Measurements from ENCODE around the gene MLLT10. TPM values are rescaled to one million over a fixed set of nuclear protein-coding genes. Genes with fewer than 3 reads are reported as not detected.

MLLT10 gene
- total and polyA plus RNA-seq, 2 of the 8 experiments (the other 6 are each of a cell fraction or from before 2014, with no cell fraction given), result 53.1 to 62.1 TPM

GRCh38 chr10:21517134-21518031 is 16.6 kb upstream of the MLLT10 start:
- Histone ChIP-seq H3K9ac (replicated peaks in 1 of 4; ENCODE audit: extremely low read depth in 1 of 4, low read depth in 3 of 4, low read length in 3 of 4) (peak overlapping the region; percentile 62 to 84 (median 70)), H4K8ac (ENCODE audit: extremely low read depth, insufficient read depth, low read length) (peak overlapping the region; percentile 81), H3K79me1 (ENCODE audit: low read depth, low read length) (no peaks in the 10 kb centered on the region), H2AK5ac (ENCODE audit: low read depth, low read length) (no peak overlapping the region; the same call in 1 of the 2 replicates), H3K23ac (ENCODE audit: insufficient read length) (no peak overlapping the region), H2BK5ac (ENCODE audit: low read depth, low read length) (peak overlapping the region; percentile 12; the same call in 1 of the 2 replicates), H2BK12ac (ENCODE audit: low read depth, low read length) (peak overlapping the region; percentile 75), H3K23me2 (ENCODE audit: low read depth, low read length) (peaks cover 28% of the 10 kb centered on the region), H2BK120ac (replicated peaks; ENCODE audit: low read depth, low read length) (peak overlapping the region; percentile 91), H3K27me3 (replicated peaks in 1 of 4; ENCODE audit: control insufficient read depth in 3 of 4, extremely low read depth in 1 of 4, insufficient read depth in 3 of 4, low read length in 3 of 4) (peaks cover 0 to 3% (median 0%) of the 10 kb centered on the region in 4 experiments; a peak in 2 of 7 replicates), H3K4me2 (ENCODE audit: insufficient read depth in 1 of 2, low read depth in 2 of 2, low read length in 2 of 2) (peak overlapping the region; percentile 96 to 100), H3K4ac (replicated peaks; ENCODE audit: insufficient read length, low read depth, low read length) (peak overlapping the region; percentile 24), H2BK20ac (ENCODE audit: low read length) (0 out of 2 replicates have a peak overlapping the region, but pooled peaks have one; percentile 74), H3K14ac (ENCODE audit: insufficient read length) (no peak overlapping the region), H2AFZ (ENCODE audit: low read length) (no peak overlapping the region), H4K91ac (replicated peaks; ENCODE audit: insufficient read length, low read length) (peak overlapping the region; percentile 45), H4K20me1 (replicated peaks in 1 of 2; ENCODE audit: control insufficient read depth in 1 of 2, insufficient read depth in 2 of 2, low read length in 2 of 2) (peaks cover 0 to 2% of the 10 kb centered on the region in 2 experiments), H3K4me3 (ENCODE audit: extremely low read depth in 1 of 4, insufficient read depth in 2 of 4, low read depth in 3 of 4, low read length in 4 of 4) (peak overlapping the region; percentile 66 to 90 (median 83)), H3K9me3 (ENCODE audit: insufficient read depth in 2 of 2, low read depth in 1 of 2, low read length in 1 of 2) (no peaks in the 10 kb centered on the region), H3K36me3 (ENCODE audit: control insufficient read depth in 2 of 4, insufficient read depth in 4 of 4, low read length in 3 of 4) (no peaks in the 10 kb centered on the region), H3K56ac (replicated peaks; ENCODE audit: insufficient read length, low read depth, low read length) (no peak overlapping the region), H3K79me2 (ENCODE audit: control insufficient read depth in 1 of 2, insufficient read depth in 2 of 2, low read length in 2 of 2) (peaks cover 0 to 48% of the 10 kb centered on the region in 2 experiments; a peak in 3 of 4 replicates), H3K4me1 (replicated peaks in 1 of 4; ENCODE audit: control insufficient read depth in 3 of 4, insufficient read depth in 4 of 4, low read length in 3 of 4) (peaks cover 7 to 35% (median 21%) of the 10 kb centered on the region in 4 experiments), H2BK15ac (ENCODE audit: low read length) (0 out of 2 replicates have a peak overlapping the region, but pooled peaks have one; percentile 8), H4K5ac (ENCODE audit: insufficient read length, low read depth, low read length) (peak overlapping the region; percentile 31), H3K27ac (ENCODE audit: low read depth, low read length) (no peak overlapping the region), H3K18ac (ENCODE audit: extremely low read depth, low read length) (peak overlapping the region; percentile 60)
- ChIA-PET CTCF (ENCODE audit: partially characterized antibody) (interaction anchor here (1.2 to 4.2 kb wide), 7 partner anchors 9 to 111 kb away, joined by 3 to 24 read pairs (median 6); no protein-coding TSS in a partner anchor), POLR2A (ENCODE audit: partially characterized antibody) (interaction anchor here (0.6 to 17.3 kb wide), 7 partner anchors 5 to 172 kb away, joined by 3 to 352 read pairs (median 13); partner anchors contain the start of gene SKIDA1)
- 2% methylated on average over 47 of the region's 73 CpGs; no CpG with 5 or more reads in 1 of the 2 experiments for WGBS, 2 experiments (ENCODE audit: extremely low coverage in 1 of 2, insufficient coverage in 1 of 2, insufficient read length in 1 of 2, insufficient replicate concordance in 2 of 2, low coverage in 1 of 2, low lambda C conversion rate in 2 of 2, missing lambda C conversion rate in 1 of 2)
- DNase-seq (ENCODE audit: low read depth in 1 of 2, low spot score in 2 of 2) (peak in 1 of 2 experiments; percentile 80), FAIRE-seq (no peak)
- peak; percentile 47; the same call in 1 of the 2 replicates for TF ChIP-seq PHF8 (conservative IDR thresholded peaks at IDR 0.05; ENCODE audit: low read depth, low read length)
- TF ChIP-seq KDM4A (IDR thresholded peaks at IDR 0.05; ENCODE audit: low read depth, low read length, severe bottlenecking), result peak; percentile 51
- peak in 1 of 2 experiments; percentile 15; a peak in 1 of 4 replicates for TF ChIP-seq RAD21 (IDR thresholded peaks at IDR 0.05 in 1 of 2, conservative IDR thresholded peaks at IDR 0.05 in 1 of 2; ENCODE audit: low read depth in 2 of 2, low read length in 2 of 2)
- TF ChIP-seq ASH2L (IDR thresholded peaks at IDR 0.05; ENCODE audit: low read length), result peak; percentile 85
- no peak for TF ChIP-seq CBX8 (IDR thresholded peaks at IDR 0.05; ENCODE audit: borderline replicate concordance, low read depth, low read length)
- peak; percentile 32 to 43; a peak in 1 of 4 replicates for TF ChIP-seq SIN3A (conservative IDR thresholded peaks at IDR 0.05 in 1 of 2, IDR thresholded peaks at IDR 0.05 in 1 of 2; ENCODE audit: low read depth in 1 of 2, low read length in 2 of 2)
- TF ChIP-seq EZH2 (IDR thresholded peaks at IDR 0.05; ENCODE audit: low read depth, low read length, severe bottlenecking), result no peak
- TF ChIP-seq ZNF274 (IDR thresholded peaks at IDR 0.05; ENCODE audit: borderline replicate concordance, extremely low read depth, low read length), result no peak
- TF ChIP-seq CHD2 (IDR thresholded peaks at IDR 0.05; ENCODE audit: low read length), result no peak
